Common myeloid progenitor, CD34-positive (primary cell): ENCODE data around the gene GCC1.

Source experiments
- CTCF ChIA-PET: fragments of 350-600 bp; sonication (Branson Sonifier 250); formaldehyde crosslinking; loops from one replicate; lab custom pipeline; 2021; ENCODE audit warnings: antibody characterized with exemption; lab: Charles Lee
- POLR2A ChIA-PET: fragments of 350-600 bp; sonication (Branson Sonifier 250); formaldehyde crosslinking; loops from one replicate; lab custom pipeline; 2021; ENCODE audit warnings: antibody characterized with exemption; lab: Charles Lee
- DNase-seq, 3 donors: peaks; one replicate each; pipeline versions ENCODE4 v3.0.0 to v3.0.0-alpha.2; 2013
- H3K27ac ChIP-seq, 2 experiments: 1 replicate in 1 of 2; 2 replicates in 1 of 2; pipeline ENCODE4 v1.7.0; 2013; ENCODE audit warnings: inconsistent platforms in 2 of 2, low read length in 2 of 2, mild to moderate bottlenecking in 2 of 2, low read depth in 1 of 2, moderate library complexity in 1 of 2; ENCODE audit not compliant: severe bottlenecking in 2 of 2, insufficient read depth in 1 of 2, poor library complexity in 1 of 2
- H3K27me3 ChIP-seq, 5 experiments: replicated peaks in 2 of 5; 1 replicate in 3 of 5; 2 replicates in 2 of 5; pipeline versions ENCODE4 v1.6.1 to v1.7.0; 2013; ENCODE audit warnings: low read length in 4 of 5, mild to moderate bottlenecking in 2 of 5, moderate library complexity in 2 of 5, inconsistent platforms in 1 of 5; ENCODE audit not compliant: insufficient read depth in 5 of 5, control insufficient read depth in 4 of 5
- H3K36me3 ChIP-seq, 4 experiments: 1 replicate in 2 of 4; 2 replicates in 2 of 4; pipeline versions ENCODE4 v1.6.1 to v1.7.0; 2013; ENCODE audit warnings: low read length in 3 of 4, control low read depth in 1 of 4, mild to moderate bottlenecking in 1 of 4; ENCODE audit not compliant: control insufficient read depth in 4 of 4, insufficient read depth in 4 of 4
- H3K4me1 ChIP-seq, 4 experiments: 1 replicate in 3 of 4; 2 replicates in 1 of 4; pipeline versions ENCODE4 v1.6.1 to v1.7.1; 2013; ENCODE audit warnings: low read length in 3 of 4, mild to moderate bottlenecking in 3 of 4, control low read depth in 1 of 4, inconsistent platforms in 1 of 4, moderate library complexity in 1 of 4; ENCODE audit not compliant: control insufficient read depth in 4 of 4, insufficient read depth in 4 of 4; ENCODE audit errors: control extremely low read depth in 1 of 4
- H3K4me3 ChIP-seq, 7 experiments: 1 replicate in 4 of 7; 2 replicates in 3 of 7; pipeline versions ENCODE4 v1.5.1 to v1.7.0; 2013; ENCODE audit warnings: mild to moderate bottlenecking in 7 of 7, low read length in 6 of 7, moderate library complexity in 6 of 7, inconsistent platforms in 2 of 7, low read depth in 2 of 7, control low read depth in 1 of 7; ENCODE audit not compliant: insufficient read depth in 4 of 7, control insufficient read depth in 1 of 7; ENCODE audit errors: extremely low read depth in 1 of 7
- H3K9me3 ChIP-seq, 5 experiments: 1 replicate in 4 of 5; 2 replicates in 1 of 5; pipeline versions ENCODE4 v1.6.1 to v1.7.1; 2013; ENCODE audit warnings: low read length in 4 of 5, mild to moderate bottlenecking in 2 of 5, inconsistent platforms in 1 of 5, low read depth in 1 of 5, moderate library complexity in 1 of 5; ENCODE audit not compliant: control insufficient read depth in 4 of 5, insufficient read depth in 2 of 5; ENCODE audit errors: control extremely low read depth in 1 of 5
- WGBS: methylation state at CpG from one replicate; pipeline ENCODE4 v1.1.5; 2013; ENCODE audit not compliant: insufficient coverage; 5-methylcytosine and 5-hydroxymethylcytosine counted together

Gene GCC1

DNA sequence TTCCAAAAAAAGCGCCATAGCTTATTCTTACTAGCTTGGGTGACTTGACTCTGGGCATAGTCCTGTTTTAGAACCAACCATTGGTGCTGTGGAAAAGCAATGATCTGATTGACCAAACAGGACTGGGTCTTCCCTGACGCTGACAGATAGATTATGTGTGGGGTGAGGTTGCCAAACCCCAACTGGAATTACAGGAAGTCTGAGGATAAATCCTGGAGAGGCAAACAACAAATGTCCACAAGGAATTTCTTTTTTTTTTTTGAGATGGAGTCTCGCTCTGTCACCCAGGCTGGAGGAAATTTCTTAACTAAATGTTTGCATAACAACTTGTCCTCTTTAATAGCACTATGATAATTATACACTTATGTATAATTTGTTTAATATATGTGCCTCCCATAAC, 19.2 kb downstream of the GCC1 start:
- Histone ChIP-seq H3K4me1 (no peaks in the 10 kb centered on the region), H3K9me3 (peaks cover 0 to 5% (median 3%) of the 10 kb centered on the region in 5 experiments), H3K27ac (no peak overlapping the region), H3K36me3 (no peaks in the 10 kb centered on the region), H3K4me3 (no peak overlapping the region), H3K27me3 (no peaks in the 10 kb centered on the region)
- CTCF ChIA-PET, result no interaction called here
- POLR2A ChIA-PET, result no interaction called here
- DNase-seq, result no peak
- WGBS, result 94% methylated on average over 2 of the region's 3 CpGs

DNA sequence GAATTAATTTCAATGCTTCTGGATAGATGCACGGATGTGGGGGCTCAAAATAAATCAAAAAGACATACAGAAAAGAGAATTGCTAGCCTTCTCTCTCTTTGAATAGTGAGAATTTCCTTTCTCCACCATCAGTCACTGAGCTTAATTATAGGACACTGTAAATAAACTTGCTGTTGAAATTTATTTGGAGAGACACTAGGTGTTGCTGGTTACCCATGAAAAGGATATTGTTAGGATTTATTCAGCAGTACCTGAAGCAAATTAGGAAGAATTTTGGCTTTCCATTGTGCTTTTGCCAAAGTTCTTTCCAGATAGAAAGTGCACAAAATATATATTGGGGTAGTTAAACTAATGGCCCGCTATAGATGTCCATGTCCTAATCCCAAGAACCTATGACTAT, 27.6 kb downstream of the GCC1 start:
- WGBS, result 100% methylated on average over 1 of the region's 2 CpGs
- Histone ChIP-seq H3K27ac (no peak overlapping the region), H3K4me3 (no peak overlapping the region), H3K9me3 (no peaks in the 10 kb centered on the region), H3K4me1 (no peaks in the 10 kb centered on the region), H3K36me3 (no peaks in the 10 kb centered on the region), H3K27me3 (no peaks in the 10 kb centered on the region)
- ChIA-PET POLR2A (no interaction called here), CTCF (no interaction called here)
- peak in 1 of 3 donors; percentile 6 for DNase-seq

- no peak overlapping the region for H3K4me3 ChIP-seq
- no peaks in the 10 kb centered on the region for H3K36me3 ChIP-seq
- CTCF ChIA-PET, result no interaction called here
- no peak for DNase-seq
- no peaks in the 10 kb centered on the region for H3K27me3 ChIP-seq
- POLR2A ChIA-PET, result no interaction called here
- H3K4me1 ChIP-seq, result no peaks in the 10 kb centered on the region
- WGBS, result no CpG with 5 or more reads among the region's 2 CpGs
- no peaks in the 10 kb centered on the region for H3K9me3 ChIP-seq
- no peak overlapping the region for H3K27ac ChIP-seq
Measured at GRCh38 chr7:127556404-127556803, 29.0 kb downstream of the GCC1 start.

GRCh38 chr7:127551941-127552340, 33.5 kb downstream of the GCC1 start:
- no peak for DNase-seq
- 86% methylated on average over 2 of the region's 4 CpGs for WGBS
- no peak overlapping the region for H3K4me3 ChIP-seq
- H3K4me1 ChIP-seq, result no peaks in the 10 kb centered on the region
- H3K36me3 ChIP-seq, result no peaks in the 10 kb centered on the region
- CTCF ChIA-PET, result interaction anchor here (1.0 kb wide), 1 partner anchor 8 kb away, joined by 3 read pairs; no protein-coding TSS in a partner anchor
- H3K27me3 ChIP-seq, result no peaks in the 10 kb centered on the region
- POLR2A ChIA-PET, result no interaction called here
- H3K9me3 ChIP-seq, result no peaks in the 10 kb centered on the region
- no peak overlapping the region for H3K27ac ChIP-seq

- no peak overlapping the region for H3K4me3 ChIP-seq
- POLR2A ChIA-PET, result no interaction called here
- peaks cover 0 to 6% (median 4%) of the 10 kb centered on the region in 5 experiments for H3K9me3 ChIP-seq
- DNase-seq, result peak in 1 of 3 donors; percentile 12
- CTCF ChIA-PET, result no interaction called here
- no peak overlapping the region for H3K27ac ChIP-seq
- H3K4me1 ChIP-seq, result no peaks in the 10 kb centered on the region
- H3K27me3 ChIP-seq, result no peaks in the 10 kb centered on the region
- H3K36me3 ChIP-seq, result no peaks in the 10 kb centered on the region
- 100% methylated on average over 1 of the region's 1 CpG for WGBS
Measured at GRCh38 chr7:127550247-127550646, 35.1 kb downstream of the GCC1 start.

- DNase-seq, result no peak
- no peak overlapping the region for H3K27ac ChIP-seq
- H3K36me3 ChIP-seq, result no peaks in the 10 kb centered on the region
- H3K4me3 ChIP-seq, result no peak overlapping the region
- ChIA-PET POLR2A (no interaction called here), CTCF (no interaction called here)
- no peaks in the 10 kb centered on the region for H3K4me1 ChIP-seq
- peaks cover 0 to 4% (median 0%) of the 10 kb centered on the region in 5 experiments for H3K27me3 ChIP-seq
- H3K9me3 ChIP-seq, result peaks cover 0 to 6% (median 4%) of the 10 kb centered on the region in 5 experiments
- 100% methylated on average over 1 of the region's 1 CpG for WGBS
Measured at GRCh38 chr7:127546313-127546712, 39.1 kb downstream of the GCC1 start.

GRCh38 chr7:127541548-127541947, 43.8 kb downstream of the GCC1 start:
- Histone ChIP-seq H3K27ac (no peak overlapping the region), H3K4me1 (peaks cover 0 to 6% (median 0%) of the 10 kb centered on the region in 4 experiments), H3K36me3 (no peaks in the 10 kb centered on the region), H3K27me3 (peaks cover 0 to 26% (median 8%) of the 10 kb centered on the region in 5 experiments), H3K4me3 (no peak overlapping the region), H3K9me3 (peaks cover 0 to 6% (median 4%) of the 10 kb centered on the region in 5 experiments)
- no peak for DNase-seq
- ChIA-PET POLR2A (no interaction called here), CTCF (no interaction called here)
- WGBS, result 94% methylated on average over 2 of the region's 4 CpGs
